K562 (cell line): ENCODE results near the gene HCN3. TPM values are rescaled to one million over a fixed set of nuclear protein-coding genes. Genes with fewer than 3 reads are reported as not detected.
A peak's percentile ranks its signal among the peaks of the same experiment; 100 is the strongest.

Source experiments
- BCL6 ChIP-seq: fragments of 250-450 bp; sonication (Bioruptor Pico); IDR thresholded peaks from 2 replicates; pipeline ENCODE4 v1.4.0; 2020
- MAZ ChIP-seq, 2 experiments: fragments of 450-650 bp in 1 of 2; sonication (generic) in 1 of 2; formaldehyde crosslinking; IDR thresholded peaks in 1 of 2; conservative IDR thresholded peaks in 1 of 2; 2 replicates each; pipeline versions ENCODE4 v1.4.0 to v1.5.0; 2020; ENCODE audit warnings: mild to moderate bottlenecking in 1 of 2, missing genetic modification reagents in 1 of 2
- MTA1 ChIP-seq: fragments of 450-650 bp; IDR thresholded peaks from 2 replicates; pipeline ENCODE4 v1.6.1; 2017; ENCODE audit warnings: borderline replicate concordance
- RCOR1 ChIP-seq, 2 experiments: IDR thresholded peaks; 2 replicates each; pipeline ENCODE4 v1.6.1; 2012; ENCODE audit warnings: low read depth in 2 of 2, low read length in 2 of 2, borderline replicate concordance in 1 of 2, improper control_type of control experiment in 1 of 2
- SAFB2 ChIP-seq: fragments of 200-400 bp; formaldehyde crosslinking; IDR thresholded peaks from 2 replicates; pipeline ENCODE4 v1.6.1; 2018; ENCODE audit warnings: borderline replicate concordance, low read length, low read depth, moderate library complexity; ENCODE audit not compliant: severe bottlenecking
- SIRT6 ChIP-seq: IDR thresholded peaks from one replicate; pipeline ENCODE4 v1.6.1; 2012; ENCODE audit warnings: low read depth, mild to moderate bottlenecking, control low read depth, inconsistent platforms, low read length, moderate library complexity
- SMAD1 ChIP-seq: fragments of 150-350 bp; IDR thresholded peaks from 2 replicates; pipeline ENCODE4 v1.6.1; 2014; ENCODE audit warnings: low read length, low read depth; ENCODE audit not compliant: partially characterized antibody
- TRIM28 ChIP-seq: fragments of 450-650 bp; IDR thresholded peaks from 2 replicates; pipeline ENCODE4 v1.6.1; 2017
- TSC22D4 ChIP-seq: fragments of 450-650 bp; IDR thresholded peaks from 2 replicates; pipeline ENCODE4 v1.6.1; 2016; ENCODE audit warnings: missing genetic modification characterization, missing biosample characterization, control low read depth
- ZNF23 ChIP-seq: fragments of 250-450 bp; sonication (Bioruptor Pico); IDR thresholded peaks from 2 replicates; pipeline ENCODE4 v1.4.0; 2020; ENCODE audit warnings: mild to moderate bottlenecking
- ZNF830 ChIP-seq: fragments of 250-450 bp; sonication (Bioruptor Pico); IDR thresholded peaks from 2 replicates; pipeline ENCODE4 v1.5.0; 2021; ENCODE audit warnings: mild to moderate bottlenecking
- polyA plus RNA-seq, 8 experiments: library from polyadenylated mRNA; depleted of rRNA in 4 of 8; stranded (reverse) in 5 of 8; unstranded in 3 of 8; fragments of >200 nt; fragmentation: Nextera tagmentation in 2 of 8; fragmentation: Illumina TruSeq in 1 of 8; extraction: Ambion mirVana in 2 of 8; extraction: Trizol in 1 of 8; gene quantifications; 2 replicates each; pipeline versions ENCODE4 v1.2.1 to v1.2.3, GENCODE V29; 2011 to 2014; ENCODE audit warnings: inconsistent platforms in 1 of 8, missing spikeins in 1 of 8
- total RNA-seq, 7 experiments: library from RNA; depleted of rRNA in 6 of 7; stranded (reverse); fragments of >200 nt in 6 of 7; fragmentation: Illumina TruSeq in 2 of 7; extraction: Trizol in 2 of 7; gene quantifications; 2 replicates each; pipeline versions ENCODE4 v1.2.1 to v1.2.3, GENCODE V29; 2011 to 2021; ENCODE audit warnings: low replicate concordance in 1 of 7
- TF ChIP-seq, protein P1 (sequence below), 2 experiments: fragments of 450-650 bp; IDR thresholded peaks; 2 replicates each; pipeline ENCODE4 v1.6.1; 2018; ENCODE audit warnings: mild to moderate bottlenecking in 2 of 2, low read depth in 1 of 2; ENCODE audit not compliant: partially characterized antibody in 2 of 2
- TF ChIP-seq, protein P2 (sequence below): fragments of 450-650 bp; conservative IDR thresholded peaks from 2 replicates; pipeline ENCODE4 v1.6.1; 2016; ENCODE audit warnings: missing genetic modification characterization, low read depth, mild to moderate bottlenecking, control low read depth, missing compliant biosample characterization
- TF ChIP-seq, protein P3 (sequence below): fragments of 450-650 bp; IDR thresholded peaks from 2 replicates; pipeline ENCODE4 v1.6.1; 2016; ENCODE audit warnings: borderline replicate concordance
- TF ChIP-seq, protein P4 (sequence below): sonication (generic); formaldehyde crosslinking; IDR thresholded peaks from 2 replicates; pipeline ENCODE4 v1.8.1; 2023; ENCODE audit warnings: missing genetic modification reagents, mild to moderate bottlenecking, borderline replicate concordance

The HCN3 gene
- total and polyA plus RNA-seq, 9 of the 15 experiments (the other 6 are each of a cell fraction or from before 2014, with no cell fraction given) = 0.91 to 9.7 (median 3.9) TPM

DNA sequence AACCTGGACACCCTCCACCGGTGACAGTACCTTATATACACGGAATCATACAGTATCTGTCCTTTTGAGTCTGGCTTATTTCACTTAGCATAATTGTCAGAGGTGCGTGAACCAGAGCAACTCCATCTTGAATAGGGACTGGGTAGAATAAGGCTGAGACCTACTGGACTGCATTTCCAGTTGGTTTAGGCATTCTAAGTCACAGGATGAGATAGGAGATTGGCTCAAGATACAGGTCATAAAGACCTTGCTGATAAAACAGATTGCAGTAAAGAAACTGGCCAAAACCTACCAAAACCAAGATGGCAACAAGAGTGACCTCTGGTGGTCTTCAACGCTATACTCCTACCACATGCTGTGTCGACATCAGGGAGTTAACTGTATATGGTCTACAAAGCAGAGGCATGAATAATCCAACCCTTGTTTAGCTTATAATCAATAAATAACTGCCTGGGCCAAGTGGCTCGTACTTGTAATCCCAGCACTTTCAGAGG, 30.0 kb downstream of the HCN3 start (continued):
- TF ChIP-seq, protein P1, sequence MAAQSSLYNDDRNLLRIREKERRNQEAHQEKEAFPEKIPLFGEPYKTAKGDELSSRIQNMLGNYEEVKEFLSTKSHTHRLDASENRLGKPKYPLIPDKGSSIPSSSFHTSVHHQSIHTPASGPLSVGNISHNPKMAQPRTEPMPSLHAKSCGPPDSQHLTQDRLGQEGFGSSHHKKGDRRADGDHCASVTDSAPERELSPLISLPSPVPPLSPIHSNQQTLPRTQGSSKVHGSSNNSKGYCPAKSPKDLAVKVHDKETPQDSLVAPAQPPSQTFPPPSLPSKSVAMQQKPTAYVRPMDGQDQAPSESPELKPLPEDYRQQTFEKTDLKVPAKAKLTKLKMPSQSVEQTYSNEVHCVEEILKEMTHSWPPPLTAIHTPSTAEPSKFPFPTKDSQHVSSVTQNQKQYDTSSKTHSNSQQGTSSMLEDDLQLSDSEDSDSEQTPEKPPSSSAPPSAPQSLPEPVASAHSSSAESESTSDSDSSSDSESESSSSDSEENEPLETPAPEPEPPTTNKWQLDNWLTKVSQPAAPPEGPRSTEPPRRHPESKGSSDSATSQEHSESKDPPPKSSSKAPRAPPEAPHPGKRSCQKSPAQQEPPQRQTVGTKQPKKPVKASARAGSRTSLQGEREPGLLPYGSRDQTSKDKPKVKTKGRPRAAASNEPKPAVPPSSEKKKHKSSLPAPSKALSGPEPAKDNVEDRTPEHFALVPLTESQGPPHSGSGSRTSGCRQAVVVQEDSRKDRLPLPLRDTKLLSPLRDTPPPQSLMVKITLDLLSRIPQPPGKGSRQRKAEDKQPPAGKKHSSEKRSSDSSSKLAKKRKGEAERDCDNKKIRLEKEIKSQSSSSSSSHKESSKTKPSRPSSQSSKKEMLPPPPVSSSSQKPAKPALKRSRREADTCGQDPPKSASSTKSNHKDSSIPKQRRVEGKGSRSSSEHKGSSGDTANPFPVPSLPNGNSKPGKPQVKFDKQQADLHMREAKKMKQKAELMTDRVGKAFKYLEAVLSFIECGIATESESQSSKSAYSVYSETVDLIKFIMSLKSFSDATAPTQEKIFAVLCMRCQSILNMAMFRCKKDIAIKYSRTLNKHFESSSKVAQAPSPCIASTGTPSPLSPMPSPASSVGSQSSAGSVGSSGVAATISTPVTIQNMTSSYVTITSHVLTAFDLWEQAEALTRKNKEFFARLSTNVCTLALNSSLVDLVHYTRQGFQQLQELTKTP (IDR thresholded peaks at IDR 0.05; ENCODE audit: low read depth in 1 of 2, partially characterized antibody in 2 of 2) = no peak
- TF ChIP-seq ZNF830 (CRISPR knock-in tag) (peak; percentile 80; the same call in 1 of the 2 replicates), MAZ (CRISPR knock-in tag; conservative IDR thresholded peaks at IDR 0.05 in 1 of 2, IDR thresholded peaks at IDR 0.05 in 1 of 2) (peak in 1 of 2 experiments; percentile 88; a peak in 2 of 4 replicates), BCL6 (CRISPR knock-in tag) (peak; percentile 93), SMAD1 (no peak), ZNF23 (CRISPR knock-in tag) (peak; percentile 81; the same call in 1 of the 2 replicates), SAFB2 (no peak), SIRT6 (no peak), TSC22D4 (no peak), MTA1 (peak; percentile 52), RCOR1 (IDR thresholded peaks at IDR 0.05; ENCODE audit: borderline replicate concordance in 1 of 2, low read depth in 2 of 2, low read length in 2 of 2) (peak in 1 of 2 experiments; percentile 69; a peak in 2 of 4 replicates), TRIM28 (no peak)
- TF ChIP-seq, protein P2, sequence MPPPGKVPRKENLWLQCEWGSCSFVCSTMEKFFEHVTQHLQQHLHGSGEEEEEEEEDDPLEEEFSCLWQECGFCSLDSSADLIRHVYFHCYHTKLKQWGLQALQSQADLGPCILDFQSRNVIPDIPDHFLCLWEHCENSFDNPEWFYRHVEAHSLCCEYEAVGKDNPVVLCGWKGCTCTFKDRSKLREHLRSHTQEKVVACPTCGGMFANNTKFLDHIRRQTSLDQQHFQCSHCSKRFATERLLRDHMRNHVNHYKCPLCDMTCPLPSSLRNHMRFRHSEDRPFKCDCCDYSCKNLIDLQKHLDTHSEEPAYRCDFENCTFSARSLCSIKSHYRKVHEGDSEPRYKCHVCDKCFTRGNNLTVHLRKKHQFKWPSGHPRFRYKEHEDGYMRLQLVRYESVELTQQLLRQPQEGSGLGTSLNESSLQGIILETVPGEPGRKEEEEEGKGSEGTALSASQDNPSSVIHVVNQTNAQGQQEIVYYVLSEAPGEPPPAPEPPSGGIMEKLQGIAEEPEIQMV (tag) = peak; percentile 92
- TF ChIP-seq, protein P3, sequence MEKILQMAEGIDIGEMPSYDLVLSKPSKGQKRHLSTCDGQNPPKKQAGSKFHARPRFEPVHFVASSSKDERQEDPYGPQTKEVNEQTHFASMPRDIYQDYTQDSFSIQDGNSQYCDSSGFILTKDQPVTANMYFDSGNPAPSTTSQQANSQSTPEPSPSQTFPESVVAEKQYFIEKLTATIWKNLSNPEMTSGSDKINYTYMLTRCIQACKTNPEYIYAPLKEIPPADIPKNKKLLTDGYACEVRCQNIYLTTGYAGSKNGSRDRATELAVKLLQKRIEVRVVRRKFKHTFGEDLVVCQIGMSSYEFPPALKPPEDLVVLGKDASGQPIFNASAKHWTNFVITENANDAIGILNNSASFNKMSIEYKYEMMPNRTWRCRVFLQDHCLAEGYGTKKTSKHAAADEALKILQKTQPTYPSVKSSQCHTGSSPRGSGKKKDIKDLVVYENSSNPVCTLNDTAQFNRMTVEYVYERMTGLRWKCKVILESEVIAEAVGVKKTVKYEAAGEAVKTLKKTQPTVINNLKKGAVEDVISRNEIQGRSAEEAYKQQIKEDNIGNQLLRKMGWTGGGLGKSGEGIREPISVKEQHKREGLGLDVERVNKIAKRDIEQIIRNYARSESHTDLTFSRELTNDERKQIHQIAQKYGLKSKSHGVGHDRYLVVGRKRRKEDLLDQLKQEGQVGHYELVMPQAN = no peak
- TF ChIP-seq, protein P4, sequence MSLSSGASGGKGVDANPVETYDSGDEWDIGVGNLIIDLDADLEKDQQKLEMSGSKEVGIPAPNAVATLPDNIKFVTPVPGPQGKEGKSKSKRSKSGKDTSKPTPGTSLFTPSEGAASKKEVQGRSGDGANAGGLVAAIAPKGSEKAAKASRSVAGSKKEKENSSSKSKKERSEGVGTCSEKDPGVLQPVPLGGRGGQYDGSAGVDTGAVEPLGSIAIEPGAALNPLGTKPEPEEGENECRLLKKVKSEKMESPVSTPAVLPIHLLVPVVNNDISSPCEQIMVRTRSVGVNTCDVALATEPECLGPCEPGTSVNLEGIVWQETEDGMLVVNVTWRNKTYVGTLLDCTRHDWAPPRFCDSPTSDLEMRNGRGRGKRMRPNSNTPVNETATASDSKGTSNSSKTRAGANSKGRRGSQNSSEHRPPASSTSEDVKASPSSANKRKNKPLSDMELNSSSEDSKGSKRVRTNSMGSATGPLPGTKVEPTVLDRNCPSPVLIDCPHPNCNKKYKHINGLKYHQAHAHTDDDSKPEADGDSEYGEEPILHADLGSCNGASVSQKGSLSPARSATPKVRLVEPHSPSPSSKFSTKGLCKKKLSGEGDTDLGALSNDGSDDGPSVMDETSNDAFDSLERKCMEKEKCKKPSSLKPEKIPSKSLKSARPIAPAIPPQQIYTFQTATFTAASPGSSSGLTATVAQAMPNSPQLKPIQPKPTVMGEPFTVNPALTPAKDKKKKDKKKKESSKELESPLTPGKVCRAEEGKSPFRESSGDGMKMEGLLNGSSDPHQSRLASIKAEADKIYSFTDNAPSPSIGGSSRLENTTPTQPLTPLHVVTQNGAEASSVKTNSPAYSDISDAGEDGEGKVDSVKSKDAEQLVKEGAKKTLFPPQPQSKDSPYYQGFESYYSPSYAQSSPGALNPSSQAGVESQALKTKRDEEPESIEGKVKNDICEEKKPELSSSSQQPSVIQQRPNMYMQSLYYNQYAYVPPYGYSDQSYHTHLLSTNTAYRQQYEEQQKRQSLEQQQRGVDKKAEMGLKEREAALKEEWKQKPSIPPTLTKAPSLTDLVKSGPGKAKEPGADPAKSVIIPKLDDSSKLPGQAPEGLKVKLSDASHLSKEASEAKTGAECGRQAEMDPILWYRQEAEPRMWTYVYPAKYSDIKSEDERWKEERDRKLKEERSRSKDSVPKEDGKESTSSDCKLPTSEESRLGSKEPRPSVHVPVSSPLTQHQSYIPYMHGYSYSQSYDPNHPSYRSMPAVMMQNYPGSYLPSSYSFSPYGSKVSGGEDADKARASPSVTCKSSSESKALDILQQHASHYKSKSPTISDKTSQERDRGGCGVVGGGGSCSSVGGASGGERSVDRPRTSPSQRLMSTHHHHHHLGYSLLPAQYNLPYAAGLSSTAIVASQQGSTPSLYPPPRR (CRISPR knock-in tag) = no peak
